AG04449 (cell line): ENCODE data around the gene MIOX.

ENCODE experiments used
- CTCF ChIA-PET: fragments of 350-600 bp; formaldehyde crosslinking; extraction: SDS; loops from one replicate; lab custom pipeline; 2021; ENCODE audit warnings: antibody characterized with exemption; lab: Yijun Ruan, JAX
- POLR2A ChIA-PET: fragments of 400-600, 350-600 bp; formaldehyde crosslinking; extraction: SDS; loops from one replicate; lab custom pipeline; 2020; ENCODE audit warnings: antibody characterized with exemption, inconsistent platforms; lab: Yijun Ruan, JAX
- DNase-seq: peaks from one replicate; pipeline ENCODE4 v3.0.0-alpha.2; 2010; ENCODE audit warnings: low read depth, low spot score
- H3K4me3 ChIP-seq: 2 replicates; pipeline ENCODE4 v1.5.1; 2011; ENCODE audit warnings: low read depth, mild to moderate bottlenecking, control low read depth, low read length
- CTCF ChIP-seq: IDR thresholded peaks from one replicate; pipeline ENCODE4 v1.5.1; 2011; ENCODE audit warnings: mild to moderate bottlenecking, moderate library complexity, low read length, control low read depth, inconsistent platforms; ENCODE audit not compliant: insufficient read depth; ENCODE audit errors: missing control alignments

The MIOX gene

DNA sequence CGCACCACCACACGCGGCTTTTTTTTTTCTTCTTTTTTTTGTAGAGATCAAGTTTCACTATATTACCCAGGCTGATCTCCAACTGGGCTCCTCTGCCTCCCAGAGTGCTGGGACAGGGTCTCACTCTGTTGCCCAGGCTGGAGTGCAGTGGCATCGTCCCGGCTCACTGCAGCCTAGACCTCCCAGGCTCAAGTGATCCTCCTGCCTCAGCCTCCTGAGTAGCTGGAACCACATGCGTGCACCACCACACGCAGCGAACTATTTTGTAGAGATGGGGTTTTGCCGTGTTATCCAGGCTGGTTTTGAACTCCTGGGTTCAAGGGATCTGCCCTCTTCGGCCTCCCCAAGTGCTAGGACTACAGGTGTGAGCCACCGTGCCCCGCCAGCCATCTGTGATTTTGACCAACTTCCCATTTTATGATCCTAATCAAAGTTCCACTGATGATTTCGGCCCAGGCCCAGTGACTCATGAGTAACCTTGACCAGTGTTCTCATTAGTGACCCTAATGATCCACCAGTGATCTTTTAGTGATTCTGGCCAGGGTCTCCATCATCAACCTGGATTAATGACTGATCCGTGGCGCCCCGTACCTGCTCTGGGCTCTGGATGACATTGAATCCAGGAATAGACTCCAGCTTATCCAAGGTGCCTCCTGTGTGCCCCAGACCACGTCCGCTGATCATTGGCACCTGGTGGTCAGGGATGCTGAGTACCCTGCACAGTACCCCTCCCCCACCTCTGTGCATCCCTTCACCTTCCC lies 41.4 kb downstream of the MIOX start:
- H3K4me3 ChIP-seq, result no peak overlapping the region
- POLR2A ChIA-PET, result interaction anchor here (1.1 kb wide), 1 partner anchor 49 kb away, joined by 3 read pairs; no protein-coding TSS in a partner anchor
- no peak for TF ChIP-seq CTCF
- CTCF ChIA-PET, result interaction anchor here (1.0 to 3.3 kb wide), 6 partner anchors 8 to 276 kb away, joined by 3 to 20 read pairs (median 3); partner anchors contain the start of gene KLHDC7B
- DNase-seq, result no peak

GRCh38 chr22:50528682-50529415 lies 42.2 kb downstream of the MIOX start:
- TF ChIP-seq CTCF, result no peak
- CTCF ChIA-PET, result interaction anchor here (1.0 to 3.3 kb wide), 5 partner anchors 11 to 277 kb away, joined by 3 to 20 read pairs (median 3); partner anchors contain the start of gene KLHDC7B
- DNase-seq, result no peak
- H3K4me3 ChIP-seq, result no peak overlapping the region
- POLR2A ChIA-PET, result interaction anchor here (1.4 kb wide), 1 partner anchor 11 kb away, joined by 3 read pairs; no protein-coding TSS in a partner anchor

- ChIA-PET POLR2A (interaction anchor here (1.0 to 1.4 kb wide), 2 partner anchors 10 to 35 kb away, joined by 3 read pairs; no protein-coding TSS in a partner anchor), CTCF (interaction anchor here (2.7 to 3.3 kb wide), 2 partner anchors 10 to 91 kb away, joined by 9 to 20 read pairs; no protein-coding TSS in a partner anchor)
- no peak for TF ChIP-seq CTCF
- H3K4me3 ChIP-seq, result peak overlapping the region; percentile 42
- no peak for DNase-seq
Measured at GRCh38 chr22:50529416-50529896, 42.8 kb downstream of the MIOX start.

DNA sequence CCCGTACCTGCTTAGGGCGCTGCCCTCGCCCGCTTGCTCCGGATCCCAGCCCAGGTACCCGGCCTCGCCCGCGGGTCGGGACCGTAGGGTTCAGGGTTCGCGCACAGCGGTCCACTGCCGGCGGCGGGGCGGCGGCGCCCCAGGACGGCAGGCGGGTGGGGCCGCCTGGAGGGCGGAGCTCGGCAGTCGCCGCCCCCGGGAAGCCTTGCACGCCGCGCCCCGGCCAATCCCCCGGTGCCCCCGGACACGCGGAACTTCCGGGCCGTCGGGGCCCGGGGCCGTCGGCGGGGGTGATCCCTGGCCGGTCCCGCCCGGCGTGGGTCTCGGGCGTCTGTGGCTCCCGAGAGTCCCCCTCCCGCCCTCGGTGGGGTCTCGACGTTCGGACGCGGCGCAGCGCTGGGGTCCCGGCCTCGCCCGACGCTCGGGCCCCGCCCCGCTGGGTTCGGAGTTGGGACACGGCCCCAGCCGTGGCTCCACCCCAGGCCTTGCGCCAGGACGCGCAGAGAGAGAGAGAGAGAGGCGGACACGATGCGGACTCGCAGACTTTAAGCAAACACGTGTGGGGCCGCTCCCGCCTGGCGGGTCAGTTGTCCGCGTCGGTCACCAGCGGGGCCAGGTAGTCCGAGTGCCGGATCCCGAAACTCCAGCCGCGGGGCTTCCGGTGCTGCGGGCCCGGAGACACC lies 43.4 kb downstream of the MIOX start, which contains the start of gene TYMP:
Gene TYMP (minus strand): TSS at position 116 of the 683 bp plus-strand sequence. CDS start 303 bp downstream, outside the sequence.
- no peak for DNase-seq
- no peak for TF ChIP-seq CTCF
- POLR2A ChIA-PET, result interaction anchor here (1.0 to 1.4 kb wide), 2 partner anchors 10 to 35 kb away, joined by 3 read pairs; no protein-coding TSS in a partner anchor
- H3K4me3 ChIP-seq, result peak within 1 kb of the TSS; percentile 46
- CTCF ChIA-PET, result interaction anchor here (2.7 to 3.3 kb wide), 2 partner anchors 10 to 91 kb away, joined by 9 to 20 read pairs; no protein-coding TSS in a partner anchor

DNA sequence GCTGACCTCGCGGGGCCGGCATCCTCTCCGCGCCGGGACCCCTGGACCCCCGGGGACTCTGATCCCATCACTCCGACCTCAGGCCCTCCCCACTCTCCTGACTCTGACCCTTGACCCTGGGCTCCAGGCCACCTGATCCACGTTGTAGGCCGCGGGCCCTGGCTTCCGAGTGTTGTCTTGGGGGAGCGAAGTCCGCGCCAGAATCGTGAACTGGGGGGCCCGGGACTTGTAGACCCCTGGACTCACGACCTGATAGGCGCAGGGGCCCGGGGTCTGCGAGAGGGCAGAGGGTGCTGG lies 43.9 kb downstream of the MIOX start:
- DNase-seq, result no peak
- TF ChIP-seq CTCF, result no peak
- ChIA-PET POLR2A (no interaction called here), CTCF (no interaction called here)
- peak overlapping the region; percentile 46 for H3K4me3 ChIP-seq
